Upper lobe of left lung (tissue), 4 donors: ENCODE data around the gene TMEM207.

ENCODE experiments used
- POLR2A ChIP-seq, 4 donors: fragments of 450-650 bp; IDR thresholded peaks; one replicate each; pipeline ENCODE4 v1.5.1; 2016 to 2017; ENCODE audit warnings: antibody characterized with exemption in 4 of 4, mild to moderate bottlenecking in 2 of 4
- TF ChIP-seq, protein P1 (sequence below), 6 experiments: fragments of 450-650 bp in 4 of 6; fragments of 200-600 bp in 2 of 6; sonication (generic) in 2 of 6; IDR thresholded peaks; one replicate each; pipeline ENCODE4 v1.5.1; 2016 to 2019; ENCODE audit warnings: antibody characterized with exemption in 6 of 6

GRCh38 chr3:190486908-190487607 lies 37.4 kb upstream of the TMEM207 start:
- no peak for TF ChIP-seq POLR2A (IDR thresholded peaks at IDR 0.05)
- TF ChIP-seq, protein P1, sequence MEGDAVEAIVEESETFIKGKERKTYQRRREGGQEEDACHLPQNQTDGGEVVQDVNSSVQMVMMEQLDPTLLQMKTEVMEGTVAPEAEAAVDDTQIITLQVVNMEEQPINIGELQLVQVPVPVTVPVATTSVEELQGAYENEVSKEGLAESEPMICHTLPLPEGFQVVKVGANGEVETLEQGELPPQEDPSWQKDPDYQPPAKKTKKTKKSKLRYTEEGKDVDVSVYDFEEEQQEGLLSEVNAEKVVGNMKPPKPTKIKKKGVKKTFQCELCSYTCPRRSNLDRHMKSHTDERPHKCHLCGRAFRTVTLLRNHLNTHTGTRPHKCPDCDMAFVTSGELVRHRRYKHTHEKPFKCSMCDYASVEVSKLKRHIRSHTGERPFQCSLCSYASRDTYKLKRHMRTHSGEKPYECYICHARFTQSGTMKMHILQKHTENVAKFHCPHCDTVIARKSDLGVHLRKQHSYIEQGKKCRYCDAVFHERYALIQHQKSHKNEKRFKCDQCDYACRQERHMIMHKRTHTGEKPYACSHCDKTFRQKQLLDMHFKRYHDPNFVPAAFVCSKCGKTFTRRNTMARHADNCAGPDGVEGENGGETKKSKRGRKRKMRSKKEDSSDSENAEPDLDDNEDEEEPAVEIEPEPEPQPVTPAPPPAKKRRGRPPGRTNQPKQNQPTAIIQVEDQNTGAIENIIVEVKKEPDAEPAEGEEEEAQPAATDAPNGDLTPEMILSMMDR (IDR thresholded peaks at IDR 0.05) = no peak
